Measurements from ENCODE around the gene PGPEP1.

GRCh38 chr19:18379803-18380747, 39.7 kb downstream of the PGPEP1 start:
- TF ChIP-seq FOXM1 (IDR thresholded peaks at IDR 0.05; ENCODE audit: low read depth) (no peak), NFIC (IDR thresholded peaks at IDR 0.05; ENCODE audit: borderline replicate concordance) (peak; percentile 35; the same call in 1 of the 2 replicates)
- TF ChIP-seq, protein P1, sequence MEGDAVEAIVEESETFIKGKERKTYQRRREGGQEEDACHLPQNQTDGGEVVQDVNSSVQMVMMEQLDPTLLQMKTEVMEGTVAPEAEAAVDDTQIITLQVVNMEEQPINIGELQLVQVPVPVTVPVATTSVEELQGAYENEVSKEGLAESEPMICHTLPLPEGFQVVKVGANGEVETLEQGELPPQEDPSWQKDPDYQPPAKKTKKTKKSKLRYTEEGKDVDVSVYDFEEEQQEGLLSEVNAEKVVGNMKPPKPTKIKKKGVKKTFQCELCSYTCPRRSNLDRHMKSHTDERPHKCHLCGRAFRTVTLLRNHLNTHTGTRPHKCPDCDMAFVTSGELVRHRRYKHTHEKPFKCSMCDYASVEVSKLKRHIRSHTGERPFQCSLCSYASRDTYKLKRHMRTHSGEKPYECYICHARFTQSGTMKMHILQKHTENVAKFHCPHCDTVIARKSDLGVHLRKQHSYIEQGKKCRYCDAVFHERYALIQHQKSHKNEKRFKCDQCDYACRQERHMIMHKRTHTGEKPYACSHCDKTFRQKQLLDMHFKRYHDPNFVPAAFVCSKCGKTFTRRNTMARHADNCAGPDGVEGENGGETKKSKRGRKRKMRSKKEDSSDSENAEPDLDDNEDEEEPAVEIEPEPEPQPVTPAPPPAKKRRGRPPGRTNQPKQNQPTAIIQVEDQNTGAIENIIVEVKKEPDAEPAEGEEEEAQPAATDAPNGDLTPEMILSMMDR (IDR thresholded peaks at IDR 0.05): no peak

Measured in SK-N-SH (cell line).